Peyer's patch (tissue), 4 donors: Measurements from ENCODE around the gene SHISA5. TPM values are rescaled to one million over a fixed set of nuclear protein-coding genes. Genes with fewer than 3 reads are reported as not detected.

Experiments
- DNase-seq, 3 donors: peaks; one replicate each; pipeline ENCODE4 v3.0.0-alpha.2; 2017 to 2019
- H3K27ac ChIP-seq, 4 donors: fragments of 200-600 bp; sonication (generic); one replicate each; pipeline ENCODE4 v1.5.1; 2016 to 2019
- H3K27me3 ChIP-seq, 2 donors: fragments of 200-600 bp; sonication (generic); one replicate each; pipeline ENCODE4 v1.5.1; 2019
- H3K36me3 ChIP-seq, 3 donors: fragments of 200-600 bp; sonication (generic); one replicate each; pipeline ENCODE4 v1.5.1; 2016 to 2019
- H3K4me1 ChIP-seq, 4 donors: fragments of 200-600 bp; sonication (generic); one replicate each; pipeline ENCODE4 v1.5.1; 2016 to 2019
- H3K4me3 ChIP-seq, 4 donors: fragments of 200-600 bp; sonication (generic); 1 replicate in 3 of 4; 2 replicates in 1 of 4; pipeline ENCODE4 v1.5.1; 2016 to 2019; ENCODE audit warnings: mild to moderate bottlenecking in 1 of 4
- H3K9me3 ChIP-seq, 4 donors: fragments of 200-600 bp; sonication (generic); one replicate each; pipeline ENCODE4 v1.5.1; 2016 to 2019; ENCODE audit warnings: mild to moderate bottlenecking in 1 of 4
- POLR2A ChIP-seq, 2 donors: fragments of 450-650 bp; IDR thresholded peaks; one replicate each; pipeline ENCODE4 v1.5.1; 2017; ENCODE audit warnings: antibody characterized with exemption in 2 of 2, mild to moderate bottlenecking in 2 of 2, moderate library complexity in 2 of 2
- total RNA-seq, 4 donors: library from RNA; depleted of rRNA; stranded (reverse); fragments of >200 nt; gene quantifications; one replicate each; pipeline ENCODE4 v1.1.0, GENCODE V29; 2016
- TF ChIP-seq, protein P1 (sequence below), 6 experiments: fragments of 450-650 bp in 4 of 6; fragments of 200-600 bp in 2 of 6; sonication (generic) in 1 of 6; IDR thresholded peaks; one replicate each; pipeline ENCODE4 v1.5.1; 2017 to 2019; ENCODE audit warnings: antibody characterized with exemption in 6 of 6, mild to moderate bottlenecking in 3 of 6, moderate library complexity in 1 of 6

The SHISA5 gene
- total RNA-seq, 4 donors from 2014 or later: 60.2 to 149 (median 110) TPM

DNA sequence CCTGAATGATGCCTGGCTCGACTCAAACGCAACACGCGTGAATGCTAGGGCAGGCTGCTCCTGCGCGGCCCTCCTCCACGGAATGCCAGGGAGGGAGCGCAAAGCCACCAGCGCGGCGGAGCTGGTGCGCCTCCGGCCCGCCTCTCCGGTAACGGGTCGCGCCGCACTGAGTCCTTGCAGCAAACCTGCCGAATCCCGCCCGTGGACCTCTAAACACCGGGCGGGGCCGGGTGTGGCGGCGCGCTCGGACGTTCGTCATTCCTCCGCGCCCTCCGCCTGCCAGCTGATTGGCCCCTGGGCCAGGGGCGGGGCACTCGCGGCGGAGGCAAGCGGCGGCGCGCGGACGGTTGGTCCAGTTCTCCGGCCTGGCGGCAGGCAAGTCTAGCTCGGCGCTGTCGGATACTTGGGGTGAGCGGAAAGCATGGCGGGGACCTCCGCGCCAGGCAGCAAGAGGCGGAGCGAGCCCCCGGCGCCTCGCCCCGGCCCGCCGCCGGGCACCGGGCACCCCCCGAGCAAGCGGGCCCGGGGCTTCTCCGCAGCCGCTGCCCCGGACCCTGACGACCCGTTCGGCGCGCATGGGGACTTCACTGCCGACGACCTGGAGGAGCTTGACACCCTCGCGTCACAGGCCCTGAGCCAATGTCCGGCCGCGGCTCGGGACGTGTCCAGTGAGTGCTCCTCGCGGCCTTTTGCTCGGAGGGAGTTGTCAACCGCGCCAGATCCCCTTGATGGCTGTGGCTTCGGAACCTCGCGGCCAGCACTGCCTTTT lies 57.4 kb downstream of the SHISA5 start, which contains the start of gene ATRIP:
Gene ATRIP (plus strand): TSS at position 313 of the 769 bp plus-strand sequence. CDS start 109 bp downstream, at position 422.
- Histone ChIP-seq H3K36me3 (peaks cover 0 to 11% (median 0%) of the 10 kb centered on the region in 3 donors), H3K9me3 (no peaks in the 10 kb centered on the region)

DNA sequence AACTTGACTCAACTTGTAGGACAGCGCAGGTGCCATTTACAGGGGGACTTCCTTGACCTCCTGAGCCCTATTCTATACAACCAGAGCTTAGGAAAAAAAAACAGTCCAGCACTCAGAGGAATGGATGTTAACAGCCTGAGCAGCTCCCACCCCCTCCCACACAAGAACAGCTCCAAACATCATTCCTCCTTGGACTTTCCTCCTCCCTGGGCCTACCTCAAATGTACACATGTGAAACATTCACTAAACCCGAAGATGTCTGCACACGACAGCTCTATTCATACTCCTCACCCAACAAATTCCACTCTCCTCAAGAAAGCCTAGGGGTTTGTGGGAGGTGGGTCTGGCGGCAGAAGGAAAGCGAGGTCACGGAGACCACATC lies 57.9 kb downstream of the SHISA5 start:
- H3K27ac ChIP-seq: peak overlapping the region; percentile 82 to 95 (median 92)
- no peak for DNase-seq
- TF ChIP-seq, protein P1, sequence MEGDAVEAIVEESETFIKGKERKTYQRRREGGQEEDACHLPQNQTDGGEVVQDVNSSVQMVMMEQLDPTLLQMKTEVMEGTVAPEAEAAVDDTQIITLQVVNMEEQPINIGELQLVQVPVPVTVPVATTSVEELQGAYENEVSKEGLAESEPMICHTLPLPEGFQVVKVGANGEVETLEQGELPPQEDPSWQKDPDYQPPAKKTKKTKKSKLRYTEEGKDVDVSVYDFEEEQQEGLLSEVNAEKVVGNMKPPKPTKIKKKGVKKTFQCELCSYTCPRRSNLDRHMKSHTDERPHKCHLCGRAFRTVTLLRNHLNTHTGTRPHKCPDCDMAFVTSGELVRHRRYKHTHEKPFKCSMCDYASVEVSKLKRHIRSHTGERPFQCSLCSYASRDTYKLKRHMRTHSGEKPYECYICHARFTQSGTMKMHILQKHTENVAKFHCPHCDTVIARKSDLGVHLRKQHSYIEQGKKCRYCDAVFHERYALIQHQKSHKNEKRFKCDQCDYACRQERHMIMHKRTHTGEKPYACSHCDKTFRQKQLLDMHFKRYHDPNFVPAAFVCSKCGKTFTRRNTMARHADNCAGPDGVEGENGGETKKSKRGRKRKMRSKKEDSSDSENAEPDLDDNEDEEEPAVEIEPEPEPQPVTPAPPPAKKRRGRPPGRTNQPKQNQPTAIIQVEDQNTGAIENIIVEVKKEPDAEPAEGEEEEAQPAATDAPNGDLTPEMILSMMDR (IDR thresholded peaks at IDR 0.05): no peak
- no peak for TF ChIP-seq POLR2A (IDR thresholded peaks at IDR 0.05)
- peaks cover 0 to 36% (median 14%) of the 10 kb centered on the region in 4 donors for H3K4me1 ChIP-seq
- H3K9me3 ChIP-seq: no peaks in the 10 kb centered on the region
- H3K4me3 ChIP-seq: peak overlapping the region; percentile 63 to 97 (median 92)
- H3K27me3 ChIP-seq: no peaks in the 10 kb centered on the region
- peaks cover 0 to 11% (median 0%) of the 10 kb centered on the region in 3 donors for H3K36me3 ChIP-seq

More for the DNA sequence above, 57.4 kb downstream of the SHISA5 start, which contains the start of gene ATRIP:
- TF ChIP-seq, protein P1 (IDR thresholded peaks at IDR 0.05): no peak
- TF ChIP-seq POLR2A (IDR thresholded peaks at IDR 0.05): peak; percentile 86 to 87
- Histone ChIP-seq H3K27me3 (no peaks in the 10 kb centered on the region), H3K27ac (peak within 1 kb of the TSS; percentile 82 to 95 (median 92)), H3K4me3 (peak within 1 kb of the TSS; percentile 63 to 97 (median 92)), H3K4me1 (peaks cover 0 to 30% (median 8%) of the 10 kb centered on the region in 4 donors)
- peak; percentile 87 to 95 (median 95) for DNase-seq

DNA sequence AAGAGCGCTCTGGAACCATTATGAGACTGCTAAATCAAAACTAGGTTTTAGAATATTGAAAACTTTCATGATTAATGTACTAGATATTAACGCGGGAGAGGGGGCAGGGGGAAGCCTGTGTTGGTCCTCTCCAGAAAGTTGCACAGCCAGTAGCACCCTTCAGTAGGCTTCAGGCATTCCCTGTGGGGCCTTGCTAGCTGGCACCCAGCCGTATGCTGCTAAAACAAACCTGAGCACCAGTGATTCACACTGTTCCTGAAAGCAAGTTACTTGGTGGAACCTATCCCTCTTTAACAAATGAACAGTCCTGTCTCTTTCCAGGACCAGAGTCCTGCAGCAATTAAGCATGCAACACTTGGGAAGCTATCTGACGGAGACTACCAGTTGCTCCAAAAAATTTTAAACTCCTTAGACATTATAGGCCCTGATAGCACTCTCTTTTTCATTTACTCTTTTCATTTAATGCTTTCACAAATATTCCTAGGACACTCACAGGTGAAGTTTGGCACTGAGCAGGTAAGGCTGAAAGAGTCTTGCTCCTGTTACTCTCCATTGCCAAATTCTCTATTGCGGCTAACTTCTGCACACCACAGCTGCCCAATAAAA lies 58.6 kb downstream of the SHISA5 start:
- DNase-seq: no peak
- Histone ChIP-seq H3K27ac (no peak overlapping the region), H3K4me3 (no peak overlapping the region), H3K27me3 (no peaks in the 10 kb centered on the region), H3K9me3 (no peaks in the 10 kb centered on the region), H3K36me3 (peaks cover 0 to 11% (median 0%) of the 10 kb centered on the region in 3 donors), H3K4me1 (peaks cover 0 to 38% (median 15%) of the 10 kb centered on the region in 4 donors)
- TF ChIP-seq POLR2A (IDR thresholded peaks at IDR 0.05): no peak
- TF ChIP-seq, protein P1 (IDR thresholded peaks at IDR 0.05): no peak

DNA sequence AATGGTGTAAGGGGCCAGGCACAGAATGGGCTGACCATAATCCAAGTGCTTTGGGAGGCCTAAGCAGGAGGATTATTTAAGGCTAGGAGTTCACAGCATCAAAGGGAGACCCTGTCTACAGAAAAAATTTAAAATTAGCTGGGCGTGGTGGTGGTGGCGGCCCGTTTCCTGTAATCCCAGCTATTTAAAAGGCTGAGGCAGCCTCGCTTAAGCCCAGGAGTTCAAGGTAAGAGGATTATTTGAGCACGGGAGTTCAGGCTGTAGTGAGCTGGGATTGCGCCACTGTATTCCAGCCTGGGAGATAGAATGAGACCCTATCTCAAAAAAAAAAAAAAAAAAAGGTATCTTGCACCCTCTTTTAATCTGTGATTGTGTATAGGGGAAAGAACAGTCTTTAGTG lies 62.0 kb downstream of the SHISA5 start:
- Histone ChIP-seq H3K4me3 (peak overlapping the region in 2 of 4 donors; percentile 78 to 84), H3K27ac (peak overlapping the region in 1 of 4 donors; percentile 38), H3K4me1 (peaks cover 0 to 34% (median 16%) of the 10 kb centered on the region in 4 donors), H3K9me3 (no peaks in the 10 kb centered on the region), H3K27me3 (no peaks in the 10 kb centered on the region), H3K36me3 (peaks cover 0 to 11% (median 0%) of the 10 kb centered on the region in 3 donors)
- no peak for DNase-seq
- TF ChIP-seq, protein P1 (IDR thresholded peaks at IDR 0.05): no peak
- TF ChIP-seq POLR2A (IDR thresholded peaks at IDR 0.05): no peak

DNA sequence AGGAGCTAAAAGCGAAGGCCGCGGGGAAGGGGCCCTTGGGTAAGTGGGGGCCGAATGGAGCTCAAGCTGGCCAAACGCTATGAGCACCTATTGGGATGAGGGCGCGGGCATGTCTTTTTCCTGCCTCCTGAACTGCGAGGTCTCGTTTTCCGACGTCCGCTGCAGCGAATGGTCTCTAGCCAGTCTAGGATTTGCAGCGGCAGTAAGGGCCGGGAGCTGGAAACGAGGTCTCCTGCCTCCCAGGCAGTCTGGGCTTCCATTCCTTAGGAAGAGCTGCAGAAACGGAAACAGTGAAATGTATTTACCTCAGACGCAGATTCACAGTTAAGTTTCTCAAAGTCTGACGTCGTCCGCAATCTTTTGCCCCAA lies 63.4 kb downstream of the SHISA5 start:
- no peaks in the 10 kb centered on the region for H3K27me3 ChIP-seq
- H3K27ac ChIP-seq: peak overlapping the region; percentile 86 to 95 (median 94)
- peaks cover 0 to 33% (median 14%) of the 10 kb centered on the region in 4 donors for H3K4me1 ChIP-seq
- peak overlapping the region; percentile 64 to 84 (median 80) for H3K4me3 ChIP-seq
- H3K36me3 ChIP-seq: peaks cover 0 to 11% (median 0%) of the 10 kb centered on the region in 3 donors
- no peaks in the 10 kb centered on the region for H3K9me3 ChIP-seq
- peak in 1 of 3 donors; percentile 38 for DNase-seq
- TF ChIP-seq, protein P1 (IDR thresholded peaks at IDR 0.05): no peak
- no peak for TF ChIP-seq POLR2A (IDR thresholded peaks at IDR 0.05)
